Ectodermal cell (in vitro differentiated cells): Measurements from ENCODE around the gene ADGRG1.

Source experiments
- H3K27ac ChIP-seq: 2 replicates; pipeline ENCODE4 v1.7.0; 2013; ENCODE audit warnings: mild to moderate bottlenecking, low read depth, low read length; ENCODE audit not compliant: insufficient read depth, poor library complexity, severe bottlenecking
- H3K27me3 ChIP-seq: 2 replicates; pipeline ENCODE4 v1.7.0; 2013; ENCODE audit warnings: mild to moderate bottlenecking, low read length; ENCODE audit not compliant: insufficient read depth, control insufficient read depth, poor library complexity, severe bottlenecking
- H3K36me3 ChIP-seq: one replicate; pipeline ENCODE4 v1.7.0; 2013; ENCODE audit warnings: low read length; ENCODE audit not compliant: control insufficient read depth, insufficient read depth
- H3K4me1 ChIP-seq: one replicate; pipeline ENCODE4 v1.7.0; 2013; ENCODE audit warnings: low read length; ENCODE audit not compliant: control insufficient read depth, insufficient read depth
- H3K4me3 ChIP-seq: 2 replicates; pipeline ENCODE4 v1.7.0; 2013; ENCODE audit warnings: low read depth, low read length, control low read depth; ENCODE audit not compliant: insufficient read depth
- H3K9me3 ChIP-seq: 2 replicates; pipeline ENCODE4 v1.7.0; 2013; ENCODE audit warnings: mild to moderate bottlenecking, low read length, moderate library complexity; ENCODE audit not compliant: control insufficient read depth
- WGBS, 2 experiments: methylation state at CpG; one replicate each; pipeline ENCODE4 v1.1.7; 2013; ENCODE audit warnings: missing lambda C conversion rate in 2 of 2; 5-methylcytosine and 5-hydroxymethylcytosine counted together

The ADGRG1 gene

GRCh38 chr16:57649846-57650245, 21.4 kb downstream of the ADGRG1 start:
- no peak overlapping the region for H3K4me3 ChIP-seq
- 92 to 96% methylated on average over 7 of the region's 7 CpGs for WGBS, 2 experiments
- H3K9me3 ChIP-seq: no peaks in the 10 kb centered on the region
- H3K4me1 ChIP-seq: peaks cover 14% of the 10 kb centered on the region
- no peak overlapping the region for H3K27ac ChIP-seq
- no peaks in the 10 kb centered on the region for H3K36me3 ChIP-seq
- H3K27me3 ChIP-seq: no peaks in the 10 kb centered on the region

- Histone ChIP-seq H3K4me3 (no peak overlapping the region), H3K27me3 (no peaks in the 10 kb centered on the region), H3K27ac (no peak overlapping the region), H3K36me3 (no peaks in the 10 kb centered on the region), H3K9me3 (no peaks in the 10 kb centered on the region), H3K4me1 (peaks cover 14% of the 10 kb centered on the region)
- WGBS, 2 experiments: 85 to 88% methylated on average over 10 of the region's 10 CpGs
These were observed 23.2 kb downstream of the ADGRG1 start for GRCh38 chr16:57651344-57652333.

GRCh38 chr16:57652695-57653471, 24.5 kb downstream of the ADGRG1 start:
- Histone ChIP-seq H3K9me3 (no peaks in the 10 kb centered on the region), H3K27ac (no peak overlapping the region)

GRCh38 chr16:57653936-57654335, 25.5 kb downstream of the ADGRG1 start:
- no peaks in the 10 kb centered on the region for H3K9me3 ChIP-seq
- peaks cover 14% of the 10 kb centered on the region for H3K4me1 ChIP-seq
- no peak overlapping the region for H3K4me3 ChIP-seq
- H3K36me3 ChIP-seq: no peaks in the 10 kb centered on the region
- no peak overlapping the region for H3K27ac ChIP-seq
- WGBS, 2 experiments: 82 to 84% methylated on average over 16 of the region's 16 CpGs
- H3K27me3 ChIP-seq: no peaks in the 10 kb centered on the region

More at GRCh38 chr16:57652695-57653471, 24.5 kb downstream of the ADGRG1 start:
- H3K4me1 ChIP-seq: peaks cover 14% of the 10 kb centered on the region
- H3K36me3 ChIP-seq: no peaks in the 10 kb centered on the region
- WGBS, 2 experiments: 88 to 89% methylated on average over 23 of the region's 23 CpGs
- H3K4me3 ChIP-seq: no peak overlapping the region
- H3K27me3 ChIP-seq: no peaks in the 10 kb centered on the region

DNA sequence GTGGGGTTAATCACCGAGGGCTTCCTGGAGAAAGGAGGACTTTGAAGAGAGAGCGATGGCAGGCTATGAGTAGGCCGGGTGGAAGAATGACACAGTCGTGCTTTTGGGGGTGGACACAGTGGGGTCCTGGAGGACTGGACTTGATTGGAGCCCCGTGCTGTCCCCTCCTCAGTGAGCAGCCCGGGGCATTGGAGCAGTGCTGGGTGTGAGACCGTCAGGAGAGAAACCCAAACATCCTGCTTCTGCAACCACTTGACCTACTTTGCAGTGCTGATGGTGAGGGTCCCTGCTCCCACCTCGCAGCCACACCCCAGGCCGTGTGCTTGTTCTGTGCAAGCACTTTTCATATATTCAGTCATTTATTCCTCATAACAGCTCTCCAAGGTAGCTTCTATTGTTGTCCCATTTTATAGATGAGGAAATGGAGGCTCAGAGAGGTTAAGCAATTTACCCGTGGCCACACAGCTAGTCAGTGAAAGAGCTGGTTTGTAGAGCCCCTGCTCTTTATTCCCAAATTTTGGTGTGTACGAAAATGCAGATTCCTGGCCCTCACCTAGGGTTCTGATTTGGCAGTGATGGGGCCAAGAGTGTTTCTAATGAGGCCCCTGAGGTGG, 28.0 kb downstream of the ADGRG1 start:
- no peak overlapping the region for H3K4me3 ChIP-seq
- H3K27me3 ChIP-seq: no peaks in the 10 kb centered on the region
- no peak overlapping the region for H3K27ac ChIP-seq
- H3K4me1 ChIP-seq: peaks cover 14% of the 10 kb centered on the region
- 91 to 94% methylated on average over 11 of the region's 11 CpGs for WGBS, 2 experiments
- H3K9me3 ChIP-seq: no peaks in the 10 kb centered on the region
- H3K36me3 ChIP-seq: no peaks in the 10 kb centered on the region

- Histone ChIP-seq H3K36me3 (no peaks in the 10 kb centered on the region), H3K4me3 (no peak overlapping the region)
- 93 to 95% methylated on average over 13 of the region's 13 CpGs for WGBS, 2 experiments
These were observed 28.8 kb downstream of the ADGRG1 start for GRCh38 chr16:57657228-57657627.

GRCh38 chr16:57658130-57658877, 29.9 kb downstream of the ADGRG1 start:
- Histone ChIP-seq H3K27me3 (no peaks in the 10 kb centered on the region), H3K27ac (no peak overlapping the region), H3K4me3 (no peak overlapping the region), H3K36me3 (no peaks in the 10 kb centered on the region), H3K4me1 (peaks cover 10% of the 10 kb centered on the region), H3K9me3 (no peaks in the 10 kb centered on the region)
- 93 to 94% methylated on average over 10 of the region's 10 CpGs for WGBS, 2 experiments

More at GRCh38 chr16:57657228-57657627, 28.8 kb downstream of the ADGRG1 start:
- Histone ChIP-seq H3K9me3 (no peaks in the 10 kb centered on the region), H3K4me1 (peaks cover 14% of the 10 kb centered on the region), H3K27ac (no peak overlapping the region), H3K27me3 (no peaks in the 10 kb centered on the region)

DNA sequence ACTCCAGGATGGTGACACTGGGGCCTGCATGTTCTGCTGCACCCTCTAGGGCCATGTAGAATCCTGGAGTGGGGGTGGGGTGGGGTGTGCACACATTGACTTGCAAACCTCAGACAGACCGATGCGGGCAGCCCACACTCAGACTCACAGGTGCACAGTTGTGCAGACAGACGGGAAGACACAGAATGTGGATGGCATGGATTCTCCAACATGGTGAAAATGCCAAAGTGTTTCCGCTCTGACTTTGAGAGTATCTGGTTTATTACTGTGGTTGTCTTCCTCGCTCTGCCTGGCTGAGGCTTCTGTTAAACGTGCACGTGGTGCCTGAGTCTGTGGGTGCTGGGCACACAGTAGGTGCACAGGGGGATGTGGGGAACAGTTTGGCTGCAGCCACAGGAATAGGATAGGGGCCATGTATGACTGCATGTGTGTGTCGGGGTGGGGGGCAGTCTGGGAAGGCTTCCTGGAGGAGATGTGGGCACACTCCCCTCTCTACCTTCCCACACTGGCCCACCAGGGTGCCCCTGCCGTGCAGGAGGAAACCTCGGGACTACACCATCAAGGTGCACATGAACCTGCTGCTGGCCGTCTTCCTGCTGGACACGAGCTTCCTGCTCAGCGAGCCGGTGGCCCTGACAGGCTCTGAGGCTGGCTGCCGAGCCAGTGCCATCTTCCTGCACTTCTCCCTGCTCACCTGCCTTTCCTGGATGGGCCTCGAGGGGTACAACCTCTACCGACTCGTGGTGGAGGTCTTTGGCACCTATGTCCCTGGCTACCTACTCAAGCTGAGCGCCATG, 30.6 kb downstream of the ADGRG1 start:
- Histone ChIP-seq H3K9me3 (no peaks in the 10 kb centered on the region), H3K4me1 (peaks cover 2% of the 10 kb centered on the region), H3K4me3 (no peak overlapping the region), H3K27me3 (no peaks in the 10 kb centered on the region), H3K36me3 (no peaks in the 10 kb centered on the region), H3K27ac (no peak overlapping the region)
- WGBS, 2 experiments: 89 to 91% methylated on average over 18 to 19 of the region's 19 CpGs
